ENCODE results near the gene UMAD1. TPM values are rescaled to one million over a fixed set of nuclear protein-coding genes. Genes with fewer than 3 reads are reported as not detected.
A peak's percentile ranks its signal among the peaks of the same experiment; 100 is the strongest.

UMAD1 gene
- total and polyA plus RNA-seq, 2 of the 13 experiments (the other 11 are each of a cell fraction or from before 2014, with no cell fraction given) = 16.8 to 17.6 TPM

GRCh38 chr7:7640221-7641128 is at the start of gene UMAD1 (continued):
- peak; percentile 42; the same call in 1 of the 2 replicates for TF ChIP-seq ZNF574 (CRISPR knock-in tag; IDR thresholded peaks at IDR 0.05)
- peak; percentile 14; the same call in 1 of the 2 replicates for TF ChIP-seq GATA4 (IDR thresholded peaks at IDR 0.05; ENCODE audit: borderline replicate concordance, low read depth)
- peak; percentile 61 for TF ChIP-seq TARDBP (CRISPR knock-in tag; IDR thresholded peaks at IDR 0.05)
- peak; percentile 18; the same call in 1 of the 2 replicates for TF ChIP-seq MEIS2 (CRISPR knock-in tag; IDR thresholded peaks at IDR 0.05)
- TF ChIP-seq ZNF619 (CRISPR knock-in tag; IDR thresholded peaks at IDR 0.05) = no peak
- peak; percentile 85; the same call in 1 of the 2 replicates for TF ChIP-seq ZFP90 (CRISPR knock-in tag; IDR thresholded peaks at IDR 0.05; ENCODE audit: borderline replicate concordance)
- peak; percentile 90 for TF ChIP-seq PHF20 (CRISPR knock-in tag; IDR thresholded peaks at IDR 0.05)
- TF ChIP-seq ERF (CRISPR knock-in tag; IDR thresholded peaks at IDR 0.05) = peak; percentile 59; the same call in 1 of the 2 replicates
- TF ChIP-seq, protein P1, sequence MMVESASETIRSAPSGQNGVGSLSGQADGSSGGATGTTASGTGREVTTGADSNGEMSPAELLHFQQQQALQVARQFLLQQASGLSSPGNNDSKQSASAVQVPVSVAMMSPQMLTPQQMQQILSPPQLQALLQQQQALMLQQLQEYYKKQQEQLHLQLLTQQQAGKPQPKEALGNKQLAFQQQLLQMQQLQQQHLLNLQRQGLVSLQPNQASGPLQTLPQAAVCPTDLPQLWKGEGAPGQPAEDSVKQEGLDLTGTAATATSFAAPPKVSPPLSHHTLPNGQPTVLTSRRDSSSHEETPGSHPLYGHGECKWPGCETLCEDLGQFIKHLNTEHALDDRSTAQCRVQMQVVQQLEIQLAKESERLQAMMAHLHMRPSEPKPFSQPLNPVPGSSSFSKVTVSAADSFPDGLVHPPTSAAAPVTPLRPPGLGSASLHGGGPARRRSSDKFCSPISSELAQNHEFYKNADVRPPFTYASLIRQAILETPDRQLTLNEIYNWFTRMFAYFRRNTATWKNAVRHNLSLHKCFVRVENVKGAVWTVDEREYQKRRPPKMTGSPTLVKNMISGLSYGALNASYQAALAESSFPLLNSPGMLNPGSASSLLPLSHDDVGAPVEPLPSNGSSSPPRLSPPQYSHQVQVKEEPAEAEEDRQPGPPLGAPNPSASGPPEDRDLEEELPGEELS (CRISPR knock-in tag; IDR thresholded peaks at IDR 0.05) = peak; percentile 63; the same call in 1 of the 2 replicates
- peak; percentile 60; the same call in 1 of the 2 replicates for TF ChIP-seq SP5 (CRISPR knock-in tag; IDR thresholded peaks at IDR 0.05; ENCODE audit: borderline replicate concordance, low read depth)
- peak; percentile 83 for TF ChIP-seq YEATS4 (CRISPR knock-in tag; IDR thresholded peaks at IDR 0.05; ENCODE audit: borderline replicate concordance)
- peak; percentile 56 for TF ChIP-seq GMEB2 (CRISPR knock-in tag; IDR thresholded peaks at IDR 0.05; ENCODE audit: low read depth)
- no peak; the same call in 1 of the 2 replicates for TF ChIP-seq ZFP41 (CRISPR knock-in tag; IDR thresholded peaks at IDR 0.05; ENCODE audit: borderline replicate concordance)
- TF ChIP-seq YEATS2 (CRISPR knock-in tag; IDR thresholded peaks at IDR 0.05; ENCODE audit: borderline replicate concordance) = peak; percentile 75; the same call in 1 of the 2 replicates
- TF ChIP-seq TAF1 (CRISPR knock-in tag; IDR thresholded peaks at IDR 0.05) = peak; percentile 80; the same call in 1 of the 2 replicates
